Nephron progenitor cell (in vitro differentiated cells): Measurements from ENCODE around the gene ADRM1.

ENCODE experiments used
- DNase-seq: peaks from one replicate; pipeline ENCODE4 v3.0.0; 2021
- H3K27ac Mint-ChIP-seq: 2 replicates; pipeline ENCODE4 v1.8.0; 2021; ENCODE audit warnings: mild to moderate bottlenecking, moderate library complexity, mixed read lengths
- H3K27me3 Mint-ChIP-seq: 2 replicates; pipeline ENCODE4 v1.8.0; 2021; ENCODE audit warnings: mild to moderate bottlenecking, low read depth, mixed read lengths; ENCODE audit not compliant: poor library complexity
- H3K36me3 Mint-ChIP-seq: 2 replicates; pipeline ENCODE4 v1.8.0; 2021; ENCODE audit warnings: low read depth, mixed read lengths
- H3K4me1 Mint-ChIP-seq: 2 replicates; pipeline ENCODE4 v1.8.0; 2021; ENCODE audit warnings: mixed read lengths
- H3K4me3 Mint-ChIP-seq: 2 replicates; pipeline ENCODE4 v1.8.0; 2021; ENCODE audit warnings: mild to moderate bottlenecking, moderate library complexity, mixed read lengths
- H3K9me3 Mint-ChIP-seq: 2 replicates; pipeline ENCODE4 v1.8.0; 2021; ENCODE audit warnings: mild to moderate bottlenecking, moderate library complexity, mixed read lengths
- TF ChIP-seq, protein P1 (sequence below): fragments of 200-600 bp; sonication (generic); IDR thresholded peaks from 2 replicates; pipeline ENCODE4 v1.5.0; 2021; ENCODE audit warnings: antibody characterized with exemption

ADRM1 gene

GRCh38 chr20:62333820-62334595, 31.2 kb downstream of the ADRM1 start:
- no peak overlapping the region for H3K27ac Mint-ChIP-seq
- H3K27me3 Mint-ChIP-seq = peaks cover 3% of the 10 kb centered on the region
- H3K4me1 Mint-ChIP-seq = no peaks in the 10 kb centered on the region
- TF ChIP-seq, protein P1, sequence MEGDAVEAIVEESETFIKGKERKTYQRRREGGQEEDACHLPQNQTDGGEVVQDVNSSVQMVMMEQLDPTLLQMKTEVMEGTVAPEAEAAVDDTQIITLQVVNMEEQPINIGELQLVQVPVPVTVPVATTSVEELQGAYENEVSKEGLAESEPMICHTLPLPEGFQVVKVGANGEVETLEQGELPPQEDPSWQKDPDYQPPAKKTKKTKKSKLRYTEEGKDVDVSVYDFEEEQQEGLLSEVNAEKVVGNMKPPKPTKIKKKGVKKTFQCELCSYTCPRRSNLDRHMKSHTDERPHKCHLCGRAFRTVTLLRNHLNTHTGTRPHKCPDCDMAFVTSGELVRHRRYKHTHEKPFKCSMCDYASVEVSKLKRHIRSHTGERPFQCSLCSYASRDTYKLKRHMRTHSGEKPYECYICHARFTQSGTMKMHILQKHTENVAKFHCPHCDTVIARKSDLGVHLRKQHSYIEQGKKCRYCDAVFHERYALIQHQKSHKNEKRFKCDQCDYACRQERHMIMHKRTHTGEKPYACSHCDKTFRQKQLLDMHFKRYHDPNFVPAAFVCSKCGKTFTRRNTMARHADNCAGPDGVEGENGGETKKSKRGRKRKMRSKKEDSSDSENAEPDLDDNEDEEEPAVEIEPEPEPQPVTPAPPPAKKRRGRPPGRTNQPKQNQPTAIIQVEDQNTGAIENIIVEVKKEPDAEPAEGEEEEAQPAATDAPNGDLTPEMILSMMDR = no peak
- no peaks in the 10 kb centered on the region for H3K36me3 Mint-ChIP-seq
- DNase-seq = no peak
- no peaks in the 10 kb centered on the region for H3K9me3 Mint-ChIP-seq
- H3K4me3 Mint-ChIP-seq = no peak overlapping the region

DNA sequence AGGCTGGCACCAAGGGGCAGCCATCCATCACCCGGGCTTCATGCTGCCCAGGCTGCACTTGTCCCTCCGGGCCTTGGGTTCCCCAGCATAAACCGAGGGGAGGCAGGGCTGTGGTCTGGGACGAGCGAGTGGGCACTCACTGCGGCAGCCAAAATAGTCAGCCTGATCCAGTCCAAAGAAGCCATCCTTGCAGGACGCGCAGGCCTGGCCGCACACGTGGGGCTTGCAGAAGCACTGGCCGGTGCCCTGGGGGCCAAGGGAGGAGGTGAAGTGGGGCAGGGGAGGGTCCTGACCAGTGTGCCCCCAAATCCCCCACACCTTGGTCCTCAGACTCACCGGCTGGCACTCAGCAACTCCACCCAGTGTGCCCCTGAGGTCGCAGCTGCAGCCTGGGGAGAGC, 32.1 kb downstream of the ADRM1 start:
- Mint-ChIP-seq H3K4me1 (no peaks in the 10 kb centered on the region), H3K9me3 (no peaks in the 10 kb centered on the region), H3K27ac (no peak overlapping the region), H3K27me3 (peaks cover 3% of the 10 kb centered on the region), H3K4me3 (no peak overlapping the region), H3K36me3 (peaks cover 8% of the 10 kb centered on the region)
- TF ChIP-seq, protein P1 = no peak
- DNase-seq = no peak

GRCh38 chr20:62335532-62335931, 32.7 kb downstream of the ADRM1 start:
- Mint-ChIP-seq H3K27ac (no peak overlapping the region), H3K36me3 (peaks cover 14% of the 10 kb centered on the region), H3K4me1 (no peaks in the 10 kb centered on the region), H3K27me3 (peaks cover 3% of the 10 kb centered on the region), H3K9me3 (no peaks in the 10 kb centered on the region), H3K4me3 (no peak overlapping the region)
- DNase-seq = no peak
- TF ChIP-seq, protein P1 = no peak

GRCh38 chr20:62336329-62336728, 33.5 kb downstream of the ADRM1 start:
- TF ChIP-seq, protein P1 = no peak
- Mint-ChIP-seq H3K27ac (no peak overlapping the region), H3K4me3 (no peak overlapping the region), H3K27me3 (peaks cover 3% of the 10 kb centered on the region), H3K9me3 (no peaks in the 10 kb centered on the region), H3K36me3 (peaks cover 22% of the 10 kb centered on the region), H3K4me1 (no peaks in the 10 kb centered on the region)
- no peak for DNase-seq

- Mint-ChIP-seq H3K9me3 (no peaks in the 10 kb centered on the region), H3K27me3 (peaks cover 3% of the 10 kb centered on the region), H3K36me3 (peaks cover 28% of the 10 kb centered on the region), H3K27ac (no peak overlapping the region), H3K4me1 (no peaks in the 10 kb centered on the region), H3K4me3 (no peak overlapping the region)
- DNase-seq = no peak
- TF ChIP-seq, protein P1 = no peak
Observed at GRCh38 chr20:62336775-62337557, 34.2 kb downstream of the ADRM1 start.
